ENCODE measurements around the gene ZNF841.
"Not testable (repeated sequence)": the region's sequence is repeated elsewhere in the genome, so short reads cannot be mapped to it uniquely, and the experiment has no call there.

Gene ZNF841

DNA sequence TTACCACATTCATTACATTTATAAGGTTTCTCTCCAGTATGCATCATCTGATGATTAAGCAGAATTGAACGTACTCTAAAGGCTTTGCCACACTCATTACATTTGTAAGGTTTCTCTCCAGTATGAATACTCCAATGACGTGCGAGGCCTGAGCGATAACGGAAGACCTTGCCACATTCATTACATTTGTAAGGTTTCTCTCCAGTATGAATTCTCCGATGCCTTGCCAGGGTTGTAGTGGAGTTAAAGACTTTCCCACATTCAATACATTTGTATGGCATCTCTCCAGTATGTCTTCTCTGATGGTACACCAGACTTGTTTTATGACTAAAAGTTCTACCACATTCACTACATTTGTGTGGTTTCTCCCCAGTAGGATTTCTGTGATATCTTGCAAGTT, 30.2 kb downstream of the ZNF841 start:
- no peaks in the 10 kb centered on the region for H3K4me1 ChIP-seq (ENCODE audit: control insufficient read depth, insufficient read depth, low read length)
- H3K36me3 ChIP-seq (ENCODE audit: control insufficient read depth, insufficient read depth, low read length, severe bottlenecking), result peaks cover 97% of the 10 kb centered on the region
- DNase-seq (ENCODE audit: low read depth), result no peak
- peaks cover 97% of the 10 kb centered on the region for H3K9me3 ChIP-seq (ENCODE audit: control insufficient read depth, low read length)
- no peak overlapping the region for H3K9ac ChIP-seq (ENCODE audit: low read length)
- peak overlapping the region; percentile 77 for H3K4me3 ChIP-seq (ENCODE audit: low read length)
- H3K27me3 ChIP-seq (replicated peaks; ENCODE audit: control insufficient read depth, insufficient read depth, low read length), result no peaks in the 10 kb centered on the region

DNA sequence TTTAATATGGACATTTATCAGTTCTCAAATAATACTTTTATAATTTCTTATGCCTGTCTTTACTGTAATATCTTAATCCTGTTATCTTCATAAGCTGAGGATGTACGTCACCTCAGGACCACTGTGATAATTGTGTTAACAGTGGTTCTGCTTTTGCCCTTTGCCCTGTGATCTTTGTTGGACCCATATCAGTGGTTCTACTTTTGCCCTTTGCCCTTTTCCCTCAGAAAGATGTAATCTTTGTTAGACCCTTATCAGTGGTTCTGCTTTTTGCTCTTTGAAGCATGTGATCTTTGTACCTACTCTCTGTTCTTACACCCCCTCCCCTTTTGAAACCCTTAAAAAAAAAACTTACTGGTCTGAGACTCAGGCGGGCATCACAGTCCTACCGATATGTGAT, 39.1 kb downstream of the ZNF841 start:
- not testable (repeated sequence) for H3K27me3 ChIP-seq (replicated peaks; ENCODE audit: control insufficient read depth, insufficient read depth, low read length); DNase-seq (ENCODE audit: low read depth); H3K4me1 ChIP-seq (ENCODE audit: control insufficient read depth, insufficient read depth, low read length); H3K9ac ChIP-seq (ENCODE audit: low read length); H3K4me3 ChIP-seq (ENCODE audit: low read length)
- peaks cover 26% of the 10 kb centered on the region for H3K36me3 ChIP-seq (ENCODE audit: control insufficient read depth, insufficient read depth, low read length, severe bottlenecking)
- peaks cover 54% of the 10 kb centered on the region for H3K9me3 ChIP-seq (ENCODE audit: control insufficient read depth, low read length)

DNA sequence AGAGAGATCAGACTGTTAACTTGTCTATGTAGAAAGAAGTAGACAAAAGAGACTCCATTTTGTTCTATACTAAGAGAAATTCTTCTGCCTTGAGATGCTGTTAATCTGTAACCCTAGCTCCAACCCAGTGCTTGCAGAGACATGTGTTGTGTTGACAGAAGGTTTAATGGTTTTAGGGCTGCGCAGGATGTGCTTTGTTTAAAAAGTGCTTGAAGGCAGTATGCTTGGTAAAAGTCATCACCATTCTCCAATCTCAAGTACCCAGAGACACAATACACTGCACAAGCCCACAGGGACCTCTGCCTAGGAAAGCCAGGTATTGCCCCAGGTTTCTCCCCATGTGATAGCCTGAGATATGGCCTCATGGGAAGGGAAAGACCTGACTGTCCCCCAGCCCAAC, 43.8 kb downstream of the ZNF841 start:
- H3K4me1 ChIP-seq (ENCODE audit: control insufficient read depth, insufficient read depth, low read length); DNase-seq (ENCODE audit: low read depth); H3K9ac ChIP-seq (ENCODE audit: low read length); H3K27me3 ChIP-seq (replicated peaks; ENCODE audit: control insufficient read depth, insufficient read depth, low read length); H3K36me3 ChIP-seq (ENCODE audit: control insufficient read depth, insufficient read depth, low read length, severe bottlenecking): not testable (repeated sequence)
- H3K4me3 ChIP-seq (ENCODE audit: low read length), result peak overlapping the region; percentile 23
- H3K9me3 ChIP-seq (ENCODE audit: control insufficient read depth, low read length), result peaks cover 34% of the 10 kb centered on the region

DNA sequence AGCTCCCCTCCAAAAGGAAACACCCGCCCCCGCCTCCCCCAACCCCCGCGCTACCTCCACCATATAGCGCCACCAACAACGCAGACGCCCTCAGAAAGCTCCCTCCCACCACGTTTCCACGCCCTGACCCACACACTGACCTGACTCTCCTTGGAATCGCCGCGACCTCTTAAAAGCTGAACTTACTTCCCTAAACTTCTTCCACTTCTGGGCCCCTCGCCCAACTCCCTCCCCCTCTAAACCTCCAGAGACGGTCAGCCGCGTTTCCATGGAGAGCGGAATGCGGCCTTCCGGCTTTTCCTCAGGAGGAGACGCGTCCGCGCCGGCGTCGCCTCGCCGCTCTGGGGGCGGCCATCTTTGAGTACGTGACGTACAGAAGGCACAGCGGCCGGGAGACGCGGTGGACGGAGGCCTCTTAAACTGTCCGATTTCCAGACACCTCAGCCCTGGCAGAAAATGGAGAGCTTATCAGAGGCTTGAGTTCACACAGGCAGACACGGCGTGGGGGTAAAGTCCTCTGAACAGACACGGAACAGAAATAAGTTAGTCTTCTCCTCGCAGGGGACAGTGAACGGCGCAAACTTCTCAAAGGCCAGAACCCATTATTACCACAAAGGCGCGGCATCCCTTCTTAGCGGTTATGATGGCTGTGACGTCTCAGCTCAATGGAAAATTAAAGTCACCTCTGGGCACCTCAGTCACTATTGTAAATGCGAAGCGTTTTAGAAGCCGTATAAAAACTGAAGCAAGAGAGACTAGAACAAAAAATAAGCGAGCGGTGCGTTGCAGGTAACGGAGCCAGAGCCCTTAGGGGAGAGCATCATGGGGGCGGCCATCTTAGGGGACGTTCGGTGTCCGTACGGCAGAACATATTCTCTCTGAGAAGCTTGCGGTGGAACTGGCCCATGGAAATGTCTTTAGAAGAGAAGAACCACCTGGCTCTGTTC, 46.7 kb downstream of the ZNF841 start, which contains the start of gene ZNF432:
Gene ZNF432, minus strand, starts transcription at position 284 of the 947 bp plus-strand sequence. CDS start 1,970 bp downstream, outside the sequence.
- Histone ChIP-seq H3K9me3 (ENCODE audit: control insufficient read depth, low read length) (peaks cover 28% of the 10 kb centered on the region), H3K36me3 (ENCODE audit: control insufficient read depth, insufficient read depth, low read length, severe bottlenecking) (peaks cover 31% of the 10 kb centered on the region), H3K4me3 (ENCODE audit: low read length) (peak within 1 kb of the TSS; percentile 91), H3K9ac (ENCODE audit: low read length) (peak within 1 kb of the TSS; percentile 93), H3K4me1 (ENCODE audit: control insufficient read depth, insufficient read depth, low read length) (peaks cover 6% of the 10 kb centered on the region), H3K27me3 (replicated peaks; ENCODE audit: control insufficient read depth, insufficient read depth, low read length) (no peaks in the 10 kb centered on the region)
- DNase-seq (ENCODE audit: low read depth), result peak; percentile 95

DNA sequence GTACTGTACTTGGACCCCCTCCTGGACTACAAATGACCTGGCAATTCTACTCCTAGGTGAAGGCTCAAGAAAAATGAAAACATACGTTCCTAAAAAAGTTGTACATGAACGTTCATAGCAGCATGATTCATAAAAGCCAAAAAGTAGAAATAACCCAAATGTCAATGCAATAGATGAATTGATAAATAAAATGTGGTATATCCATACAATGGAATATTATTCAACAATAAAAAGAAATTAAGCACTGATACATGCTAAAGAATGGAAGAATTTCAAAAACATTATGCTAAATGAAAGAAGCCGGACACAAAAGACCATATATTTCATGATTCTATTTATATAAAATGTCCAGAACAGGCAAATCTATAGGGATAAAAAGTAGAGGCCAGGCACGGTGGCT, 56.4 kb downstream of the ZNF841 start:
- H3K4me3 ChIP-seq (ENCODE audit: low read length), result peak overlapping the region; percentile 9

DNA sequence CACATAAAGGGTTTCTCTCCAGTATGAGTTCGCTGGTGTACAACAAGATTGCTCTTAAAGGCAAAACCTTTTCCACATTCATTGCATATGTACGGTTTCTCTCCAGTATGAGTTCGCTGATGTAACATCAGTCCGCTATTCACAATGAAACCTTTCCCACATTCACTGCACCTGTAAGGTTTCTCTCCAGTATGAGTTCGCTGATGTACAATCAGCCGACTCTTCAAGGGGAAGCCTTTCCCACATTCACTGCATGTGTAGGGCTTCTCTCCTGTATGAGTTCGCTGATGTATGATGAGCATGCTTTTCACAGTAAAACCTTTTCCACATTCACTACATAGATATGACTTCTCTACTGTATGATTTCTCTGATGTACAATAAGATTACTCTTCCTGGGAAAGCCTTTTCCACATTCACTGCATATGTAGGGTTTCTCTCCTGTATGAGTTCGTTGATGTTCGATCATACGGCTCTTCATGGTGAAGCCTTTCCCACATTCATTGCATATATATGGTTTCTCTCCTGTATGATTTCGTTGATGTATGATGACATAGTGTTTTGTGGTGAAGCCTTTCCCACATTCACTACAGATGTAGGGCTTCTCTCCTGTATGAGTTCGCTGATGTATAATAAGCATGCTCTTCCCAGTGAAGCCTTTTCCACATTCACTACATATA, 61.4 kb downstream of the ZNF841 start:
- Histone ChIP-seq H3K4me1 (ENCODE audit: control insufficient read depth, insufficient read depth, low read length) (no peaks in the 10 kb centered on the region), H3K9me3 (ENCODE audit: control insufficient read depth, low read length) (peaks cover 91% of the 10 kb centered on the region), H3K36me3 (ENCODE audit: control insufficient read depth, insufficient read depth, low read length, severe bottlenecking) (peaks cover 66% of the 10 kb centered on the region), H3K4me3 (ENCODE audit: low read length) (peak overlapping the region; percentile 68), H3K27me3 (replicated peaks; ENCODE audit: control insufficient read depth, insufficient read depth, low read length) (no peaks in the 10 kb centered on the region), H3K9ac (ENCODE audit: low read length) (no peak overlapping the region)
- DNase-seq (ENCODE audit: low read depth), result no peak

More for the DNA sequence above, 56.4 kb downstream of the ZNF841 start:
- no peak for DNase-seq (ENCODE audit: low read depth)
- peaks cover 90% of the 10 kb centered on the region for H3K36me3 ChIP-seq (ENCODE audit: control insufficient read depth, insufficient read depth, low read length, severe bottlenecking)
- no peaks in the 10 kb centered on the region for H3K4me1 ChIP-seq (ENCODE audit: control insufficient read depth, insufficient read depth, low read length)
- H3K9me3 ChIP-seq (ENCODE audit: control insufficient read depth, low read length), result peaks cover 69% of the 10 kb centered on the region
- no peaks in the 10 kb centered on the region for H3K27me3 ChIP-seq (replicated peaks; ENCODE audit: control insufficient read depth, insufficient read depth, low read length)
- no peak overlapping the region for H3K9ac ChIP-seq (ENCODE audit: low read length)

DNA sequence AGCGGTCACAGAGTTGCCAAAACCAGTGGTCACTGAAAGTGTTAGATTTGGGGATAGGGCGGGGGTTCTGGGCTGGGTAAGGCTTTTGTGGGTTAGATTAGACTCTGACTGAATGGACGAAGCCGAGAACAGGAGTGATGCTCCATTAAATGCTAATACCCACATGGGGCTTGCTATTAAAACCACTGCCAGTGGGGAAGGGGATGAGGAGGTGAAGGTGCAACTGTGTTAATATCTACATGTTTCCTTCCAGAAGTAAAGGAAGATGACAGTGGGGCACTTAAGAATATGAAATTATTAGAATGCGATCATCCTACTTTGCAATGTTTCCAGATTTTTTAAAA, 66.8 kb downstream of the ZNF841 start:
- no peak for DNase-seq (ENCODE audit: low read depth)
- Histone ChIP-seq H3K4me3 (ENCODE audit: low read length) (peak overlapping the region; percentile 94), H3K9me3 (ENCODE audit: control insufficient read depth, low read length) (peaks cover 38% of the 10 kb centered on the region), H3K9ac (ENCODE audit: low read length) (peak overlapping the region; percentile 94), H3K36me3 (ENCODE audit: control insufficient read depth, insufficient read depth, low read length, severe bottlenecking) (peaks cover 34% of the 10 kb centered on the region), H3K4me1 (ENCODE audit: control insufficient read depth, insufficient read depth, low read length) (peaks cover 7% of the 10 kb centered on the region), H3K27me3 (replicated peaks; ENCODE audit: control insufficient read depth, insufficient read depth, low read length) (no peaks in the 10 kb centered on the region)

DNA sequence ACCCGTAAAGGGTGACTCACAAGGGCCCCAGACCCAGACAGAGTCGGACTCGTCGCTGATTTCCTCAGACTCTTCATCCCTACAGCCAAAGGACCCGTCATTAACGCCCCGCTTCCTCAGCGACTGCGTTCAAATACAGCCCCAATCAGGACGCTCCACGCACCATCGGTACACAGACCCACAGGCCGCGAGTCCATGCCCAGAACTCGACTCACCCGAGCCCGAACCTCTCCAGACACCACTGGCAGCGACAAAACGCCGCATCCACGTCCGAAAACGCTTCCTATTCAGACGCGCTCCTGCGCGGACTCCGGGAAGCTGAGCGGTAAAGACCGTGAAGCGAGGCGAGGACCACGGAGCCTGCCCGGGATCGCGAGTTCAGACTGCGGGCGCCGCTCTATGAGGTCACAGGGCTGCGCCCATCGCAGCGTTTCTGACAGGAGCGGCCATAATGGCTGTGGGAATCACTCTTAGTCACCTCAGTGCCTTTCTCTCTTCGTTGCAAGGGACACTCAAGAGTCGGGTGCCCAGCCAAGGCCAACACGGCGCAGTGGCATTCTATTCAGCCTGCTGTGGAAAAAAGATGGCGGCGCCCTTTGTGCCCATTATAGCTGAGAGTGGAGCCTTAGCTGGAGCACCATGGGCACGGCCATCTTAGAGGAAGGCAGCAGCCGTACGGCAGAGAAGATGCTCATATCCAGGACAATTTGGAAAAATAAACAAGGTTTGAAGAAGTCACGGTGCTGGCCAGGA, 67.4 kb downstream of the ZNF841 start, which contains the start of gene ZNF614:
Gene ZNF614, minus strand, starts transcription at position 353 of the 753 bp plus-strand sequence. CDS start 2,634 bp downstream, outside the sequence.
- peak; percentile 96 for DNase-seq (ENCODE audit: low read depth)
- Histone ChIP-seq H3K9ac (ENCODE audit: low read length) (peak within 1 kb of the TSS; percentile 94), H3K36me3 (ENCODE audit: control insufficient read depth, insufficient read depth, low read length, severe bottlenecking) (peaks cover 34% of the 10 kb centered on the region), H3K4me3 (ENCODE audit: low read length) (peak within 1 kb of the TSS; percentile 94), H3K27me3 (replicated peaks; ENCODE audit: control insufficient read depth, insufficient read depth, low read length) (no peaks in the 10 kb centered on the region), H3K4me1 (ENCODE audit: control insufficient read depth, insufficient read depth, low read length) (peaks cover 7% of the 10 kb centered on the region), H3K9me3 (ENCODE audit: control insufficient read depth, low read length) (peaks cover 33% of the 10 kb centered on the region)

DNA sequence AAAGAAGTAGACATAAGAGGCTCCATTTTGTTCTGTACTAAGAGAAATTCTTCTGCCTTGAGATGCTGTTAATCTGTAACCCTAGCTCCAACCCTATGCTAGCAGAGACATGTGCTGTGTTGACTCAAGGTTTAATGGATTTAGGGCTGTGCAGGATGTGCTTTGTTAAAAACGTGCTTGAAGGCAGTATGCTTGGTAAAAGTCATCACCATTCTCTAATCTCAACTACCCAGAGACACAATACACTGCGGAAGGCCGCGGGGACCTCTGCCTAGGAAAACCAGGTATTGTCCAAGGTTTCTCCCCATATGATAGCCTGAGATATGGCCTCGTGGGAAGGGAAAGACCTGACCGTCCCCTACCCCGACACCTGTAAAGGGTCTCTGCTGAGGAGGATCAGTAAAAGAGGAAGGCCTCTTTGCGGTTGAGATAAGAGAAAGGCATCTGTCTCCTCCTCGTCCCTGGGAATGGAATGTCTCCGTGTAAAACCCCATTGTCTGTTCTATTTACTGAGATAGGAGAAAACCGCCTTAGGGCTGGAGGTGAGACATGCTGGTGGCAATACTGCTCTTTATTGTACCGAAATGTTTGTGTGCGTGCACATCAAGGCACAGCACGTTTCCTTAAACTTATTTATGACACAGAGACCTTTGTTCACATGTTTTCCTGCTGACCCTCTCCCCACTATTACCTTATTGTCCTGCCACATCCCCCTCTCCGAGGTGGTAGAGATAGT, 69.1 kb downstream of the ZNF841 start:
- H3K4me3 ChIP-seq (ENCODE audit: low read length); H3K9ac ChIP-seq (ENCODE audit: low read length); H3K4me1 ChIP-seq (ENCODE audit: control insufficient read depth, insufficient read depth, low read length); H3K27me3 ChIP-seq (replicated peaks; ENCODE audit: control insufficient read depth, insufficient read depth, low read length); DNase-seq (ENCODE audit: low read depth): not testable (repeated sequence)
- peaks cover 40% of the 10 kb centered on the region for H3K36me3 ChIP-seq (ENCODE audit: control insufficient read depth, insufficient read depth, low read length, severe bottlenecking)
- peaks cover 19% of the 10 kb centered on the region for H3K9me3 ChIP-seq (ENCODE audit: control insufficient read depth, low read length)

DNA sequence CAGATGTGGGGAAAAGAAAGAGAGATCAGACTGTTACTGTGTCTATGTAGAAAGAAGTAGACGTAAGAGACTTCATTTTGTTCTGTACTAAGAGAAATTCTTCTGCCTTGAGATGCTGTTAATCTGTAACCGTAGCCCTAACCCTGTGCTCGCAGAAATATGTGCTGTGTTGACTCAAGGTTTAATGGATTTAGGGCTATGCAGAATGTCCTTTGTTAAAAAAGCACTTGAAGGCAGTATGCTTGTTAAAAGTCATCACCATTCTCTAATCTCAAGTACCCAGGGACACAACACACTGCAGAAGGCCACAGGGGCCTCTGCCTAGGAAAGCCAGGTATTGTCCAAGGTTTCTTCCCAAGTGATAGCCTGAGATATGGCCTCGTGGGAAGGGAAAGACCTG, 71.1 kb downstream of the ZNF841 start:
- Histone ChIP-seq H3K9me3 (ENCODE audit: control insufficient read depth, low read length) (peaks cover 11% of the 10 kb centered on the region), H3K36me3 (ENCODE audit: control insufficient read depth, insufficient read depth, low read length, severe bottlenecking) (peaks cover 59% of the 10 kb centered on the region)
- not testable (repeated sequence) for H3K4me3 ChIP-seq (ENCODE audit: low read length); H3K9ac ChIP-seq (ENCODE audit: low read length); DNase-seq (ENCODE audit: low read depth); H3K4me1 ChIP-seq (ENCODE audit: control insufficient read depth, insufficient read depth, low read length); H3K27me3 ChIP-seq (replicated peaks; ENCODE audit: control insufficient read depth, insufficient read depth, low read length)

Measured in adipocyte (in vitro differentiated cells).